GM23338 (cell line): ENCODE data around the gene CENPB. TPM values are rescaled to one million over a fixed set of nuclear protein-coding genes. Genes with fewer than 3 reads are reported as not detected.
A peak's percentile ranks its signal among the peaks of the same experiment; 100 is the strongest.

Source experiments
- ATAC-seq: fragments of 200-7000 bp; cut with Tn5 transposase; 3 replicates; pipeline ENCODE4 v1.9.1; 2020
- DNase-seq: peaks from one replicate; pipeline ENCODE4 v3.0.0-alpha.2; 2015; ENCODE audit warnings: low spot score
- H2AFZ ChIP-seq: fragments of 200-600 bp; sonication (generic); 2 replicates; pipeline ENCODE4 v1.8.0; 2016; ENCODE audit warnings: antibody characterized with exemption, mild to moderate bottlenecking, moderate library complexity
- H3F3A ChIP-seq: fragments of 200-600 bp; sonication (generic); replicated peaks from 2 replicates; pipeline ENCODE4 v1.8.0; 2017; ENCODE audit warnings: antibody characterized with exemption, mixed run types, low read depth
- H3K27ac ChIP-seq: fragments of 200-600 bp; sonication (generic); 2 replicates; pipeline ENCODE4 v1.6.1; 2016; ENCODE audit warnings: low read depth
- H3K27me3 ChIP-seq: fragments of 200-600 bp; sonication (generic); 2 replicates; pipeline ENCODE4 v1.8.0; 2016; ENCODE audit warnings: mild to moderate bottlenecking, mixed run types, moderate library complexity; ENCODE audit not compliant: insufficient read depth
- H3K36me3 ChIP-seq: fragments of 200-600 bp; sonication (generic); 2 replicates; pipeline ENCODE4 v1.8.0; 2016; ENCODE audit warnings: mild to moderate bottlenecking; ENCODE audit not compliant: insufficient read depth
- H3K4me1 ChIP-seq: fragments of 200-600 bp; sonication (generic); 2 replicates; pipeline ENCODE4 v1.8.0; 2016; ENCODE audit warnings: mild to moderate bottlenecking, moderate library complexity; ENCODE audit not compliant: insufficient read depth
- H3K4me2 ChIP-seq: fragments of 200-600 bp; sonication (generic); 2 replicates; pipeline ENCODE4 v1.7.1; 2017; ENCODE audit warnings: mixed run types
- H3K4me3 ChIP-seq: fragments of 200-600 bp; sonication (generic); 2 replicates; pipeline ENCODE4 v1.6.1; 2016; ENCODE audit warnings: mixed run types
- H3K79me2 ChIP-seq: fragments of 200-600 bp; sonication (generic); replicated peaks from 2 replicates; pipeline ENCODE4 v1.8.0; 2017; ENCODE audit warnings: mild to moderate bottlenecking; ENCODE audit not compliant: insufficient read depth
- H3K9me2 ChIP-seq: fragments of 200-600 bp; sonication (generic); 2 replicates; pipeline ENCODE4 v1.8.0; 2017; ENCODE audit not compliant: insufficient read depth
- H4K20me1 ChIP-seq: fragments of 200-600 bp; sonication (generic); replicated peaks from 2 replicates; pipeline ENCODE4 v1.8.0; 2017; ENCODE audit warnings: mild to moderate bottlenecking; ENCODE audit not compliant: insufficient read depth
- H3K27ac Mint-ChIP-seq: 2 replicates; pipeline ENCODE4 v1.8.0; 2020; ENCODE audit warnings: inconsistent platforms, mild to moderate bottlenecking, moderate library complexity, mixed read lengths
- H3K27me3 Mint-ChIP-seq: 3 replicates; pipeline ENCODE4 v1.8.0; 2022; ENCODE audit warnings: low read depth, mild to moderate bottlenecking, moderate library complexity, mixed read lengths, inconsistent platforms; ENCODE audit not compliant: insufficient read depth, poor library complexity
- H3K36me3 Mint-ChIP-seq: 3 replicates; pipeline ENCODE4 v1.8.0; 2021; ENCODE audit warnings: low read depth, mild to moderate bottlenecking, inconsistent platforms, moderate library complexity, mixed read lengths
- H3K4me1 Mint-ChIP-seq: 3 replicates; pipeline ENCODE4 v1.8.0; 2020; ENCODE audit warnings: mild to moderate bottlenecking, inconsistent platforms, mixed read lengths
- H3K4me3 Mint-ChIP-seq: 3 replicates; pipeline ENCODE4 v1.8.0; 2021; ENCODE audit warnings: moderate library complexity, mild to moderate bottlenecking, inconsistent platforms, mixed read lengths
- H3K9me3 Mint-ChIP-seq: 3 replicates; pipeline ENCODE4 v1.8.0; 2020; ENCODE audit warnings: moderate library complexity, mild to moderate bottlenecking, inconsistent platforms, mixed read lengths
- EZH2 ChIP-seq: fragments of 200-600 bp; sonication (generic); IDR thresholded peaks from one replicate; pipeline ENCODE4 v1.8.0; 2017; ENCODE audit warnings: antibody characterized with exemption, mild to moderate bottlenecking, low read depth; ENCODE audit not compliant: unreplicated experiment
- EZH2phosphoT487 ChIP-seq: fragments of 200-600 bp; sonication (generic); IDR thresholded peaks from one replicate; pipeline ENCODE4 v1.8.1; 2018; ENCODE audit warnings: antibody characterized with exemption; ENCODE audit not compliant: unreplicated experiment
- JUNB ChIP-seq: IDR thresholded peaks from one replicate; pipeline ENCODE4 v1.6.1; 2016; ENCODE audit warnings: antibody characterized with exemption; ENCODE audit not compliant: unreplicated experiment
- NANOG ChIP-seq: IDR thresholded peaks from 2 replicates; pipeline ENCODE4 v1.6.1; 2016; ENCODE audit warnings: antibody characterized with exemption, borderline replicate concordance
- POLR2AphosphoS5 ChIP-seq: IDR thresholded peaks from 2 replicates; pipeline ENCODE4 v1.6.1; 2016; ENCODE audit warnings: antibody characterized with exemption, low read depth
- STAT1 ChIP-seq: IDR thresholded peaks from one replicate; pipeline ENCODE4 v1.6.1; 2016; ENCODE audit warnings: antibody characterized with exemption; ENCODE audit not compliant: unreplicated experiment
- ZNF114 ChIP-seq: fragments of 250-450 bp; sonication (Bioruptor Pico); IDR thresholded peaks from 2 replicates; pipeline ENCODE4 v1.5.0; 2020; ENCODE audit warnings: mild to moderate bottlenecking, moderate library complexity
- ZNF331 ChIP-seq: fragments of 250-450 bp; sonication (Bioruptor Pico); IDR thresholded peaks from 2 replicates; pipeline ENCODE4 v1.5.0; 2020; ENCODE audit warnings: low read depth, mild to moderate bottlenecking, moderate library complexity
- ZNF462 ChIP-seq: fragments of 250-450 bp; sonication (Bioruptor Pico); IDR thresholded peaks from 2 replicates; pipeline ENCODE4 v1.5.0; 2020; ENCODE audit warnings: mild to moderate bottlenecking, moderate library complexity
- polyA plus RNA-seq: library from polyadenylated mRNA; unstranded; fragments of >200 nt; fragmentation: Nextera tagmentation; extraction: Ambion mirVana; gene quantifications from 2 replicates; pipeline ENCODE4 v1.2.1, GENCODE V29; 2016
- total RNA-seq: library from RNA; depleted of rRNA; stranded (reverse); fragments of >200 nt; shearing (Covaris generic); gene quantifications from 2 replicates; pipeline ENCODE4 v1.2.3, GENCODE V29; 2014
- TF ChIP-seq, protein P1 (sequence below): IDR thresholded peaks from 2 replicates; pipeline ENCODE4 v1.6.1; 2016; ENCODE audit warnings: antibody characterized with exemption

The CENPB gene
- total and polyA plus RNA-seq, 2 experiments from 2014 or later, result 10.8 to 52.1 TPM

DNA sequence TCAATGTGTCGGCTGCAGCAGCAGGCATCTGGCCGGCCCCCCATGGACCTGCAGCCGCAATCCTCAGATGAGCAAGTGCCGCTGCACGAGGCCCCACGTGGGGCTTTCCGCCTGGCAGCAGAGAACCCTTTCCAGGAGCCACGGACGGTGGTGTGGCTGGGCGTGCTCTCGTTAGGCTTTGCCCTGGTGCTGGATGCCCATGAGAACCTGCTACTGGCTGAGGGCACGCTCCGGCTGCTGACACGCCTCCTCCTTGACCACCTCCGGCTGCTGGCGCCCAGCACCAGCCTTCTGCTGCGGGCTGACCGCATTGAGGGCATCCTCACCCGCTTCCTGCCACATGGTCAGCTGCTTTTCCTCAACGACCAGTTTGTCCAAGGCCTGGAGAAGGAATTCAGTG, 37.3 kb upstream of the CENPB start (continued):
- TF ChIP-seq ZNF462 (CRISPR knock-in tag) (no peak), ZNF114 (no peak), ZNF331 (no peak), EZH2phosphoT487 (no peak), NANOG (no peak), EZH2 (no peak), STAT1 (no peak)

DNA sequence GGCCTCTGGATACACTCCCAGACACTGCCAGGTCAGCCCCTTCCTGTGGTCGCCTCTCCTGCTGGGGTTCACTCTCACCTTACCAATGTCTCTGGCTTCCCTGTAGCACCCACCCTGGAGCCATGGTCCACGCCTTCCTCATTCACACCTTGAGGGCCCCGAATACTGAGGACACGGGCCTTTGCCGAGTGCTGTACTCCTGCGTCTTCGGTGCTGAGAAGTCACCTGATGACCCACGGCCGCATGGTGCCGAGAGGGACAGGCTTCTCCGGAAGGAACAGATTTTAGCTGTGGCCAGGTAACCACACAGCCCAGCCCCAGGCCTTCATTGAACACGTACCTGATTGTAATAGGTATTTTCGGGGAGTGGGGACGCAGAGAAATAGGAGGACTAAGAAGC, 35.5 kb upstream of the CENPB start:
- no peak overlapping the region for H3K27ac Mint-ChIP-seq
- TF ChIP-seq NANOG, result no peak
- TF ChIP-seq JUNB, result no peak
- no peak for TF ChIP-seq ZNF331
- no peak for TF ChIP-seq POLR2AphosphoS5
- TF ChIP-seq, protein P1, sequence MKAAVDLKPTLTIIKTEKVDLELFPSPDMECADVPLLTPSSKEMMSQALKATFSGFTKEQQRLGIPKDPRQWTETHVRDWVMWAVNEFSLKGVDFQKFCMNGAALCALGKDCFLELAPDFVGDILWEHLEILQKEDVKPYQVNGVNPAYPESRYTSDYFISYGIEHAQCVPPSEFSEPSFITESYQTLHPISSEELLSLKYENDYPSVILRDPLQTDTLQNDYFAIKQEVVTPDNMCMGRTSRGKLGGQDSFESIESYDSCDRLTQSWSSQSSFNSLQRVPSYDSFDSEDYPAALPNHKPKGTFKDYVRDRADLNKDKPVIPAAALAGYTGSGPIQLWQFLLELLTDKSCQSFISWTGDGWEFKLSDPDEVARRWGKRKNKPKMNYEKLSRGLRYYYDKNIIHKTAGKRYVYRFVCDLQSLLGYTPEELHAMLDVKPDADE, result no peak
- TF ChIP-seq STAT1, result no peak
- no peak for TF ChIP-seq ZNF462 (CRISPR knock-in tag)
- TF ChIP-seq EZH2phosphoT487, result no peak

More for the DNA sequence above, 35.5 kb upstream of the CENPB start:
- no peaks in the 10 kb centered on the region for H4K20me1 ChIP-seq
- H3K4me3 ChIP-seq, result no peak overlapping the region
- H3K4me2 ChIP-seq, result no peak overlapping the region
- H3K79me2 ChIP-seq, result no peaks in the 10 kb centered on the region
- peaks cover 4% of the 10 kb centered on the region; the same call in 1 of the 2 replicates for H3F3A ChIP-seq
- no peak overlapping the region for H3K27ac ChIP-seq
- H3K4me1 Mint-ChIP-seq, result peaks cover 9% of the 10 kb centered on the region
- H3K36me3 Mint-ChIP-seq, result no peaks in the 10 kb centered on the region; the same call in 1 of the 3 replicates
- DNase-seq (no peak), ATAC-seq (no peak)
- H3K9me3 Mint-ChIP-seq, result no peaks in the 10 kb centered on the region
- H3K4me1 ChIP-seq, result peaks cover 4% of the 10 kb centered on the region; the same call in 1 of the 2 replicates
- peak overlapping the region; percentile 87 for H3K4me3 Mint-ChIP-seq
- H2AFZ ChIP-seq, result no peak overlapping the region
- peaks cover 5% of the 10 kb centered on the region for H3K27me3 Mint-ChIP-seq
- no peaks in the 10 kb centered on the region for H3K36me3 ChIP-seq
- H3K9me2 ChIP-seq, result no peaks in the 10 kb centered on the region
- H3K27me3 ChIP-seq, result no peaks in the 10 kb centered on the region
